ENCODE results near the gene PMP22. TPM values are rescaled to one million over a fixed set of nuclear protein-coding genes. Genes with fewer than 3 reads are reported as not detected.

PMP22 gene
- polyA plus RNA-seq, 1 donor (not counting 4 experiments of a cell fraction or from before 2014, with no cell fraction given): 7.9 TPM

- no peaks in the 10 kb centered on the region for H3K36me3 ChIP-seq (ENCODE audit: control insufficient read depth in 2 of 2, extremely low read depth in 1 of 2, insufficient read depth in 2 of 2, low read length in 2 of 2)
- H2AFZ ChIP-seq (ENCODE audit: control insufficient read depth, low read length): no peak overlapping the region
- H3K27ac ChIP-seq (ENCODE audit: control insufficient read depth, insufficient read depth, low read length): no peak overlapping the region
- H3K4me3 ChIP-seq (ENCODE audit: control insufficient read depth in 2 of 3, extremely low read depth in 1 of 3, insufficient read depth in 2 of 3, low read depth in 1 of 3, low read length in 3 of 3): no peak overlapping the region
- H4K20me1 ChIP-seq (ENCODE audit: control insufficient read depth, extremely low read depth, insufficient read depth, low read length): no peaks in the 10 kb centered on the region
- FAIRE-seq (no peak), DNase-seq (ENCODE audit: low read depth, low spot score) (no peak)
- H3K9me3 ChIP-seq (ENCODE audit: control insufficient read depth, low read depth, low read length): no peaks in the 10 kb centered on the region
- no peaks in the 10 kb centered on the region for H3K79me2 ChIP-seq (ENCODE audit: control insufficient read depth, insufficient read depth, low read length)
- dilution Hi-C loops (cut with MboI; ENCODE audit: extremely low pct_ligation_motif_present, low sequenced_read_pairs): no loop called here
- H3K4me1 ChIP-seq (ENCODE audit: control insufficient read depth, extremely low read depth, insufficient read depth, low read length): no peaks in the 10 kb centered on the region
- no peak for TF ChIP-seq EZH2 (IDR thresholded peaks at IDR 0.05; ENCODE audit: low read length)
- TF ChIP-seq CTCF (optimal IDR thresholded peaks at IDR 0.05 in 1 of 3, IDR thresholded peaks at IDR 0.05 in 1 of 3, conservative IDR thresholded peaks at IDR 0.05 in 1 of 3; ENCODE audit: extremely low read depth in 1 of 3, insufficient read depth in 2 of 3, low read length in 3 of 3): no peak
- H3K4me2 ChIP-seq (ENCODE audit: control insufficient read depth, extremely low read depth, insufficient read depth, low read depth, low read length): no peak overlapping the region
- H3K9ac ChIP-seq (ENCODE audit: control insufficient read depth, extremely low read depth, insufficient read depth, low read length): no peak overlapping the region
- no peaks in the 10 kb centered on the region for H3K27me3 ChIP-seq (ENCODE audit: control insufficient read depth, extremely low read depth, insufficient read depth, low read length)
- no peaks in the 10 kb centered on the region for H3K9me1 ChIP-seq (ENCODE audit: control insufficient read depth, extremely low read depth, insufficient read depth, low read length)
Measured at GRCh38 chr17:15271741-15272140, 6.6 kb upstream of the PMP22 start.

DNA sequence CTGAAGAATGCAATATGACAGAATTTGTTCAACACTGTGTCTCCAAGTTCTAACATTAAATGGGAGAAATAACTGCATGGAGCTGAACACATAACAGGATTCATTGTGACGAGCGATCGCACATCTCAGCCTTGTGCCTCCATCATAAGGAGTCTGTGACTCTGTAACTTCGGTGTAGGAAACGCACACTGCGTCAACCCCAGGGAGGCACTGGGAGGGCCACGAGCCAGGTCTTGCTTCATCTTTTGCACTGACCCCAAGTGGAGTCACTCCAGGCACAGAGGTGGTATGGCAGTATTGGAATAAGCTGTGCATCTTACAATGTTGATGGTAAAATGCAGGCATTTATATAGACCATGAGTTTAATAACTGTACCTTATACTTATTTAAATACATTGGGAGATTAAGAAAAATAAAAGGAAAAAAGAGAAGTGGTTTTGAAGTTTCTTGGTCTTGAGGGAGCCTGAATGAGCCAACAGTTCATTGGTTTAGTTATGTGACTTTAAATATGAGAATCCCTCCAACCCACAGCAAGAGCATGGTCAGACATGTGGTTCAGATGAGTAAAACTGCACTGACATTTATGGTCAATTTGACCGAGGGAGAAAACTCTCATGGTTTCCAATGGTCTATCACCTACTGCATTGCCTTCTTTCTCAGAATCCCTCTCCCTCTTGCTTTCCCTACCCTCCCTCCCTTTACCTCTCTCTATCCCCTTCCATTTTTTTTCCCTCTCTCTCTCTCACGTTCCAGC, 5.7 kb upstream of the PMP22 start:
- H3K4me3 ChIP-seq (ENCODE audit: control insufficient read depth in 2 of 3, extremely low read depth in 1 of 3, insufficient read depth in 2 of 3, low read depth in 1 of 3, low read length in 3 of 3): no peak overlapping the region
- no peaks in the 10 kb centered on the region for H3K9me1 ChIP-seq (ENCODE audit: control insufficient read depth, extremely low read depth, insufficient read depth, low read length)
- FAIRE-seq: no peak
- no peaks in the 10 kb centered on the region for H3K9me3 ChIP-seq (ENCODE audit: control insufficient read depth, low read depth, low read length)
- no peak for DNase-seq (ENCODE audit: low read depth, low spot score)
- no peaks in the 10 kb centered on the region for H3K27me3 ChIP-seq (ENCODE audit: control insufficient read depth, extremely low read depth, insufficient read depth, low read length)
- H3K4me1 ChIP-seq (ENCODE audit: control insufficient read depth, extremely low read depth, insufficient read depth, low read length): no peaks in the 10 kb centered on the region
- TF ChIP-seq CTCF (optimal IDR thresholded peaks at IDR 0.05 in 1 of 3, IDR thresholded peaks at IDR 0.05 in 1 of 3, conservative IDR thresholded peaks at IDR 0.05 in 1 of 3; ENCODE audit: extremely low read depth in 1 of 3, insufficient read depth in 2 of 3, low read length in 3 of 3) (no peak), EZH2 (IDR thresholded peaks at IDR 0.05; ENCODE audit: low read length) (no peak)
- no peaks in the 10 kb centered on the region for H3K79me2 ChIP-seq (ENCODE audit: control insufficient read depth, insufficient read depth, low read length)
- dilution Hi-C loops (cut with MboI; ENCODE audit: extremely low pct_ligation_motif_present, low sequenced_read_pairs): no loop called here
- H4K20me1 ChIP-seq (ENCODE audit: control insufficient read depth, extremely low read depth, insufficient read depth, low read length): no peaks in the 10 kb centered on the region
- H3K9ac ChIP-seq (ENCODE audit: control insufficient read depth, extremely low read depth, insufficient read depth, low read length): no peak overlapping the region
- no peak overlapping the region for H3K4me2 ChIP-seq (ENCODE audit: control insufficient read depth, extremely low read depth, insufficient read depth, low read depth, low read length)
- no peak overlapping the region for H2AFZ ChIP-seq (ENCODE audit: control insufficient read depth, low read length)
- no peak overlapping the region for H3K27ac ChIP-seq (ENCODE audit: control insufficient read depth, insufficient read depth, low read length)
- no peaks in the 10 kb centered on the region for H3K36me3 ChIP-seq (ENCODE audit: control insufficient read depth in 2 of 2, extremely low read depth in 1 of 2, insufficient read depth in 2 of 2, low read length in 2 of 2)
